ENCODE data around the gene SLC2A8.

The SLC2A8 gene

DNA sequence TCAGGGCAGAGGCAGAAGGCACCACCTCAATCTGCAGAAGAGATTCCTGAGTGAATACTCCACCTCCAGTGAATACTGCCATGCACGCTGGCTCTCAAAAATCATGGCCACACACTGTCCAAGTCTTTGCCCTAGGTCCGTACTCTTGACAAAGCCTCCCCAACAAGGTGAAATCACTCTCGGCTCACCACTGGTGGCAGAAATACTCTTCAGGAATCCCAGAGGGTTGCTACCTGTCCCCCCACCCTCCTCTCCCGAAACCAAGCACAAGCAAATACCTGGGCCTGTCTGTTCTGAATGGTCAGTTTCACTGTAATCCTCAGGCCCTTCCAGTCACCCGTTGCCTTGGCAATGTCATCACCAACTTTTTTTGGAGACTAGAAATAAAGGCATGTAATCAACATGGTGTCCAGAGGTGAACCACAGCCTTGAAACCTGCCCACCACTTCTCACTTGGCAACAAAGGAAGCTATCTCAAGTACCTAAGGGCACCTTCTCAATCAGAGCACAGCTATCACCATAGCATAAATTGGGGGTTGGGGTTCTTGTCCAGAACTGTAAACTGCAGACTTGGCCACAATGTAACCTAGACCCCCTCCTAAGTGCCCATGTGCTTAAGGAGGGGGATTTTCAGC, 52.5 kb downstream of the SLC2A8 start:
- Mint-ChIP-seq H3K4me1 (ENCODE audit: low read depth) (peaks cover 42% of the 10 kb centered on the region), H3K27ac (peak overlapping the region; percentile 97), H3K36me3 (peaks cover 33% of the 10 kb centered on the region), H3K4me3 (peak overlapping the region; percentile 96), H3K27me3 (no peaks in the 10 kb centered on the region), H3K9me3 (ENCODE audit: low read depth) (no peaks in the 10 kb centered on the region)

DNA sequence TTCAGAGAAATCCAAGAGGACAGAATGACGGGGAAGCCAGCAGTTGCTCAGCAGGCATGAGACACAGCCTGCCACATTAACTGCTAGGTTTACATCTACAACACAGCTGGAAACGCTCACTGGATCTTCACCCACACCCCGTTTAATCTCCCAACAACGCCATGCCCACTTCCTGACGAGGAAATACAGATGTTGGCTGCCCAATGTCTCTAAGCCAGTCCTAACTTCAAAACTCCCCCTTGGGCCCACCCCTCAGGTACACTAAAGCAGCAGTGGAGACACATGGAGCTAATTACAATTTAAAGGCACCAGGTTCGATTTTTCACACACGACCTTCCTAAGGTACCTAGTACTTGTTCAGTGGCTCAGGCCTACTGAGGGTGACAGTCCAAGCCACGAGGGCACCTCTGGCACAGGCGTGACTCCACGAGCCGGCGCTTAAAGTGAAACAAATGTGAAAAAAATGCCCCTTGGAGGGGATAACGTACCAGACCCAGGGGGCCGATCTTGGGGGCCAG, 53.3 kb downstream of the SLC2A8 start:
- H3K4me3 Mint-ChIP-seq: peak overlapping the region; percentile 96
- peaks cover 42% of the 10 kb centered on the region for H3K4me1 Mint-ChIP-seq (ENCODE audit: low read depth)
- H3K9me3 Mint-ChIP-seq (ENCODE audit: low read depth): no peaks in the 10 kb centered on the region
- no peaks in the 10 kb centered on the region for H3K27me3 Mint-ChIP-seq
- H3K36me3 Mint-ChIP-seq: peaks cover 30% of the 10 kb centered on the region
- peak overlapping the region; percentile 97 for H3K27ac Mint-ChIP-seq

GRCh38 chr9:127450830-127451607, 54.0 kb downstream of the SLC2A8 start, which contains the start of the genes LRSAM1 and RPL12:
Gene LRSAM1, plus strand, starts transcription at chr9:127451510. Its CDS starts 3,018 bp downstream, at chr9:127454528.
Gene RPL12, minus strand, starts transcription at chr9:127451406. Its CDS starts 89 bp downstream, at chr9:127451317.
- no peaks in the 10 kb centered on the region for H3K27me3 Mint-ChIP-seq
- peaks cover 38% of the 10 kb centered on the region for H3K4me1 Mint-ChIP-seq (ENCODE audit: low read depth)
- no peaks in the 10 kb centered on the region for H3K9me3 Mint-ChIP-seq (ENCODE audit: low read depth)
- H3K36me3 Mint-ChIP-seq: peaks cover 27% of the 10 kb centered on the region
- H3K4me3 Mint-ChIP-seq: peak within 1 kb of the TSS; percentile 96
- peak within 1 kb of the TSS; percentile 97 for H3K27ac Mint-ChIP-seq

DNA sequence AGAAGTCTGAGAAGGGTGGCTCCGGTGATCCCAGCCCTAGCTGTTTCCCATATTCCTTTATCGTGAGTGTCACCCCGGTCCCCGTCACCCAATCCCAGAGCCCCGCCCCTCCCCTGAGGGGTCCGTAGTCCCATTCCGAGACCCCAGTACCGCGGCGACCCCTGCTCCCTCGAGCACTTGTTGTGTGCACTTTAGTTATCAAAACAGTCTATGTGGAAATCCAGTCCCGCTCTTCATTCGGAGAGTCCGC, 54.6 kb downstream of the SLC2A8 start:
- Mint-ChIP-seq H3K9me3 (ENCODE audit: low read depth) (no peaks in the 10 kb centered on the region), H3K27ac (peak overlapping the region; percentile 97), H3K36me3 (peaks cover 27% of the 10 kb centered on the region), H3K4me3 (peak overlapping the region; percentile 96), H3K4me1 (ENCODE audit: low read depth) (peaks cover 36% of the 10 kb centered on the region), H3K27me3 (no peaks in the 10 kb centered on the region)

DNA sequence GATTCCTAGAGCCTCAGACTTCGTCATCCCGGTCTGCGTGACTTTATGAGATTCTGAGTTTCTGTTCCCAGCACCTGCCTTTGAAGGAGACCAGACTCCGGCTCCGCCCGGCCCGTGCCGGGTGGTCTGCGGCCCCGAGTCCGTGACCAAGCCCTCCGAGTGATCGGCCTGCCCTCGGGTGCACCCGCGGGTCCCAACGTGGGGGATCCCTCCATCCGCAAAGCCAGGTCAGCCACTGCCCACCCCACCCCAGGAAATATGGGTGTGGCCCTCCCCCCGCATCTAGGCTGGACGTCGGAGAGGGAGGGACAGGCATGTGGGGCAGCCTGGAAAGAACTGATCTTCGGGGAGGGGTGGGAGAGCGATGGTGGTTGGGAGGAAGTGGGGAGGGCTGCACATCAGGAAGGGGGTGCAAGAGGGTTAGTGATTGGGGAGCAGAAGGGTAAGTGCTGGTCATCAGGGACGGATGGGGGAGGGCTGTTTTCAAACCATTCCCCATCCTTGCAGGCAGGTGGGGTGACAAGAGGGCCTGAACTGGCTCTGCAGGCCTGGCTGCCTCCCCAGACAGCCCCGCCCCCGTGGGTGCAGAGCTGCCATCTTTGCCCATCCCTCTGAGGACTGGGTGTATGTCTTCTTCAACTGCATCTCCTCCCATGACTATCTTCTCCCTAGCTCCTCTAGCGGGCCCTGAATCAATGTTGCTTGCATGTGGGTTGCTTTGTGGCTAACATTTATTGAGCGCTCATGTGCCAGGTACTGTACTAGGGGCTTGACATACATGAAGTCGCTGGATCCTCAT, 55.1 kb downstream of the SLC2A8 start:
- Mint-ChIP-seq H3K4me3 (peak overlapping the region; percentile 96), H3K36me3 (peaks cover 24% of the 10 kb centered on the region), H3K27me3 (no peaks in the 10 kb centered on the region), H3K27ac (peak overlapping the region; percentile 97), H3K4me1 (ENCODE audit: low read depth) (peaks cover 33% of the 10 kb centered on the region), H3K9me3 (ENCODE audit: low read depth) (no peaks in the 10 kb centered on the region)

- peaks cover 21% of the 10 kb centered on the region for H3K36me3 Mint-ChIP-seq
- peaks cover 29% of the 10 kb centered on the region for H3K4me1 Mint-ChIP-seq (ENCODE audit: low read depth)
- no peak overlapping the region for H3K27ac Mint-ChIP-seq
These were observed 55.7 kb downstream of the SLC2A8 start for GRCh38 chr9:127452691-127453090.

DNA sequence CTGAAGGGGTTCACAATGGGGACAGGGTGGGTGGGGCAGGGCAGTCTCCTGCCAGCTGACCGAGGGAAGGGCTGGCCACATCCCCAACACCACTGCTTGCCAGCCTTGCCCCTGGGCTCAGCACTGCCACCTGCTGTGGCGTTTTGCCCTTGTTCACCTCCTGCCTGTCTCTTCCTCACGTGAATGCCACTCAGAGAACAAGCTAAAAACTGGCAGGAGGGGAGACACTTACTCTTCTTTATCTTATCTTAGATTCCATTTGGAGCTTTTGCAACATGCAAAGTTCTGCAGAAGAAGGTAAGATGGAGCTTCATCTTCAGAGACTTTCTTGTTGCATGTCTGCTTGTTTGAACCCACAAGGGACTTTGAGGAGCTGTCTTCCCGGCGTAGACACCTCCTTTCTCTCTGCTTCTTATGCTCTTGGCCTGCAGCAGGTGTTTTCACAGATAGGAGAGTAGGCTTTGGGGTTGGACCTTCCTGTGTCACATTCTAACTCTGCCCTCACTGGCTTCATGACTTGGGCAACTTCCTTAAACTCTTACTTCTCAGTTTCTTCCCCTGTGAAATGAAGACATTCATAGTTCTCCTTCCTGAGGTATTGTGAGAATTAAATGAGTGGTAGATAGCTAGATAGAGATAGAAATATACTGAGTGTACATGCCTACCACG, 58.5 kb downstream of the SLC2A8 start:
- Mint-ChIP-seq H3K36me3 (no peaks in the 10 kb centered on the region), H3K27ac (no peak overlapping the region), H3K9me3 (ENCODE audit: low read depth) (no peaks in the 10 kb centered on the region), H3K4me3 (no peak overlapping the region), H3K27me3 (no peaks in the 10 kb centered on the region), H3K4me1 (ENCODE audit: low read depth) (peaks cover 7% of the 10 kb centered on the region)

More at GRCh38 chr9:127452691-127453090, 55.7 kb downstream of the SLC2A8 start:
- H3K9me3 Mint-ChIP-seq (ENCODE audit: low read depth): no peaks in the 10 kb centered on the region
- no peaks in the 10 kb centered on the region for H3K27me3 Mint-ChIP-seq
- H3K4me3 Mint-ChIP-seq: peak overlapping the region; percentile 96

GRCh38 chr9:127457191-127457878, 60.4 kb downstream of the SLC2A8 start:
- no peak overlapping the region for H3K4me3 Mint-ChIP-seq
- peaks cover 3% of the 10 kb centered on the region for H3K36me3 Mint-ChIP-seq
- H3K27ac Mint-ChIP-seq: no peak overlapping the region
- no peaks in the 10 kb centered on the region for H3K9me3 Mint-ChIP-seq (ENCODE audit: low read depth)
- no peaks in the 10 kb centered on the region for H3K27me3 Mint-ChIP-seq
- peaks cover 5% of the 10 kb centered on the region for H3K4me1 Mint-ChIP-seq (ENCODE audit: low read depth)
